Ecto neural progenitor cell (in vitro differentiated cells): ENCODE results near the gene KIAA0319L.

Source experiments
- DNase-seq: peaks from one replicate; pipeline ENCODE4 v3.0.0-alpha.2; 2018; ENCODE audit warnings: low spot score

Gene KIAA0319L

GRCh38 chr1:35563166-35563565 is 6.0 kb upstream of the KIAA0319L start:
- no peak for DNase-seq

- DNase-seq, result no peak
Observed at GRCh38 chr1:35561972-35562680, 4.9 kb upstream of the KIAA0319L start.

- DNase-seq, result no peak
Observed at GRCh38 chr1:35561297-35561971, 4.2 kb upstream of the KIAA0319L start.

GRCh38 chr1:35560256-35561225 is 3.3 kb upstream of the KIAA0319L start:
- DNase-seq, result no peak

GRCh38 chr1:35559317-35559944 is 2.2 kb upstream of the KIAA0319L start:
- no peak for DNase-seq

- DNase-seq, result peak; percentile 66
Observed at GRCh38 chr1:35558374-35559316, 1.4 kb upstream of the KIAA0319L start.

- DNase-seq, result peak; percentile 99
Observed at GRCh38 chr1:35557611-35558373, 589 bp upstream of the KIAA0319L start, which contains the start of gene NCDN. TSS of gene NCDN (plus strand) at chr1:35557799. CDS start at chr1:35558191, 392 bp downstream.

GRCh38 chr1:35556484-35557117 is 602 bp downstream of the KIAA0319L start:
- DNase-seq, result no peak

GRCh38 chr1:35555601-35556477 is 1.4 kb downstream of the KIAA0319L start:
- no peak for DNase-seq

- no peak for DNase-seq
Observed at GRCh38 chr1:35555212-35555584, 2.0 kb downstream of the KIAA0319L start.

GRCh38 chr1:35554266-35555211 is 2.7 kb downstream of the KIAA0319L start:
- no peak for DNase-seq

- DNase-seq, result no peak
Observed at GRCh38 chr1:35553851-35554250, 3.4 kb downstream of the KIAA0319L start.

GRCh38 chr1:35546614-35547013 is 10.6 kb downstream of the KIAA0319L start:
- no peak for DNase-seq

GRCh38 chr1:35544976-35545375 is 12.2 kb downstream of the KIAA0319L start:
- peak; percentile 67 for DNase-seq

- DNase-seq, result no peak
Observed at GRCh38 chr1:35539824-35540261, 17.4 kb downstream of the KIAA0319L start.

- no peak for DNase-seq
Observed at GRCh38 chr1:35539073-35539823, 18.0 kb downstream of the KIAA0319L start.

GRCh38 chr1:35537806-35538205 is 19.4 kb downstream of the KIAA0319L start:
- no peak for DNase-seq
